H1 (cell line): ENCODE measurements around the gene SERTAD2. TPM values are rescaled to one million over a fixed set of nuclear protein-coding genes. Genes with fewer than 3 reads are reported as not detected.

Experiments
- CTCF ChIA-PET: fragments of 300-600 bp; sonication (Branson Sonifier 250); formaldehyde crosslinking; loops from one replicate; lab custom pipeline; 2021; ENCODE audit not compliant: partially characterized antibody; lab: Charles Lee
- POLR2A ChIA-PET: fragments of 300-600 bp; sonication (Branson Sonifier 250); formaldehyde crosslinking; loops from one replicate; lab custom pipeline; 2021; ENCODE audit warnings: inconsistent platforms; ENCODE audit not compliant: partially characterized antibody; lab: Charles Lee
- DNase-seq, 2 experiments: peaks; one replicate each; pipeline versions ENCODE4 v3.0.0 to v3.0.0-alpha.2; 2010 to 2022; ENCODE audit warnings: low spot score in 2 of 2, low read depth in 1 of 2, mixed read lengths in 1 of 2
- FAIRE-seq: peaks from 2 replicates; lab custom pipeline; 2011; peaks lifted over from hg19 to GRCh38; lab: Jason Lieb, UNC
- H2AFZ ChIP-seq: 2 replicates; pipeline ENCODE4 v1.8.1; 2012; ENCODE audit warnings: low read length, inconsistent platforms
- H2AK5ac ChIP-seq: 2 replicates; pipeline ENCODE4 v1.6.1; 2013; ENCODE audit warnings: low read depth, low read length
- H2BK120ac ChIP-seq: replicated peaks from 2 replicates; pipeline ENCODE3; 2013; ENCODE audit warnings: low read depth, low read length, inconsistent platforms
- H2BK12ac ChIP-seq: 2 replicates; pipeline ENCODE4 v1.6.1; 2013; ENCODE audit warnings: low read depth, low read length
- H2BK15ac ChIP-seq: 2 replicates; pipeline ENCODE4 v1.6.1; 2013; ENCODE audit warnings: low read length
- H2BK20ac ChIP-seq: 2 replicates; pipeline ENCODE4 v1.6.1; 2013; ENCODE audit warnings: low read length
- H2BK5ac ChIP-seq: 2 replicates; pipeline ENCODE4 v1.6.1; 2013; ENCODE audit warnings: low read depth, low read length
- H3K14ac ChIP-seq: 2 replicates; pipeline ENCODE4 v1.6.1; 2013; ENCODE audit warnings: inconsistent platforms; ENCODE audit not compliant: insufficient read length
- H3K18ac ChIP-seq: 2 replicates; pipeline ENCODE4 v1.6.1; 2013; ENCODE audit warnings: low read length; ENCODE audit errors: extremely low read depth
- H3K23ac ChIP-seq: 2 replicates; pipeline ENCODE4 v1.6.1; 2013; ENCODE audit warnings: inconsistent platforms; ENCODE audit not compliant: insufficient read length
- H3K23me2 ChIP-seq: 2 replicates; pipeline ENCODE4 v1.6.1; 2013; ENCODE audit warnings: low read depth, low read length
- H3K27ac ChIP-seq: 2 replicates; pipeline ENCODE4 v1.6.1; 2011; ENCODE audit warnings: low read depth, low read length, inconsistent platforms
- H3K27me3 ChIP-seq, 4 experiments: replicated peaks in 1 of 4; 1 replicate in 1 of 4; 2 replicates in 3 of 4; pipeline versions ENCODE4 v1.6.1 to v1.8.1; 2011 to 2013; ENCODE audit warnings: low read length in 3 of 4, mild to moderate bottlenecking in 3 of 4, inconsistent platforms in 2 of 4, mixed read lengths in 2 of 4, moderate library complexity in 1 of 4; ENCODE audit not compliant: control insufficient read depth in 3 of 4, insufficient read depth in 3 of 4; ENCODE audit errors: extremely low read depth in 1 of 4
- H3K36me3 ChIP-seq, 4 experiments: 2 replicates each; pipeline versions ENCODE4 v1.6.1 to v1.8.1; 2011 to 2013; ENCODE audit warnings: mild to moderate bottlenecking in 4 of 4, low read length in 3 of 4, moderate library complexity in 2 of 4, control low read depth in 1 of 4, inconsistent platforms in 1 of 4; ENCODE audit not compliant: insufficient read depth in 4 of 4, control insufficient read depth in 2 of 4
- H3K4ac ChIP-seq: replicated peaks from 2 replicates; pipeline ENCODE3; 2013; ENCODE audit warnings: low read length, low read depth, mixed read lengths, inconsistent platforms; ENCODE audit not compliant: insufficient read length
- H3K4me1 ChIP-seq, 4 experiments: replicated peaks in 1 of 4; 1 replicate in 1 of 4; 2 replicates in 3 of 4; pipeline versions ENCODE4 v1.6.1 to v1.8.1; 2011 to 2013; ENCODE audit warnings: low read length in 3 of 4, inconsistent platforms in 2 of 4, mixed read lengths in 1 of 4; ENCODE audit not compliant: insufficient read depth in 4 of 4, control insufficient read depth in 3 of 4
- H3K4me2 ChIP-seq, 2 experiments: 2 replicates each; pipeline versions ENCODE4 v1.6.1 to v1.8.1; 2011 to 2013; ENCODE audit warnings: low read depth in 2 of 2, low read length in 2 of 2, control low read depth in 1 of 2, inconsistent platforms in 1 of 2, mild to moderate bottlenecking in 1 of 2; ENCODE audit not compliant: insufficient read depth in 1 of 2
- H3K4me3 ChIP-seq, 4 experiments: fragments of 200-600, 300-600 bp in 1 of 4; sonication (generic), shearing (Covaris generic), sonication (Bioruptor Twin) in 1 of 4; 2 replicates each; pipeline versions ENCODE4 v1.5.1 to v1.8.1; 2011 to 2016; ENCODE audit warnings: low read length in 4 of 4, low read depth in 3 of 4, control low read depth in 2 of 4, inconsistent platforms in 2 of 4, mild to moderate bottlenecking in 2 of 4, mixed read lengths in 1 of 4, moderate library complexity in 1 of 4; ENCODE audit not compliant: insufficient read depth in 2 of 4; ENCODE audit errors: extremely low read depth in 1 of 4
- H3K56ac ChIP-seq: replicated peaks from 2 replicates; pipeline ENCODE3; 2013; ENCODE audit warnings: low read depth, mild to moderate bottlenecking, mixed read lengths, low read length, inconsistent platforms; ENCODE audit not compliant: insufficient read length
- H3K79me1 ChIP-seq: 2 replicates; pipeline ENCODE4 v1.6.1; 2013; ENCODE audit warnings: low read depth, low read length, control low read depth
- H3K79me2 ChIP-seq, 2 experiments: 2 replicates each; pipeline versions ENCODE4 v1.6.1 to v1.8.1; 2012 to 2013; ENCODE audit warnings: low read length in 2 of 2, mild to moderate bottlenecking in 2 of 2, inconsistent platforms in 1 of 2; ENCODE audit not compliant: insufficient read depth in 2 of 2, control insufficient read depth in 1 of 2
- H3K9ac ChIP-seq, 4 experiments: replicated peaks in 1 of 4; 1 replicate in 1 of 4; 2 replicates in 3 of 4; pipeline versions ENCODE4 v1.6.1 to v1.8.1; 2011 to 2013; ENCODE audit warnings: low read depth in 3 of 4, low read length in 3 of 4, control low read depth in 2 of 4, mild to moderate bottlenecking in 2 of 4, moderate library complexity in 2 of 4, inconsistent platforms in 1 of 4; ENCODE audit errors: extremely low read depth in 1 of 4
- H3K9me3 ChIP-seq, 2 experiments: 2 replicates each; pipeline versions ENCODE4 v1.6.1 to v1.8.1; 2012 to 2013; ENCODE audit warnings: mild to moderate bottlenecking in 2 of 2, moderate library complexity in 2 of 2, control low read depth in 1 of 2, inconsistent platforms in 1 of 2, low read depth in 1 of 2, low read length in 1 of 2, mixed read lengths in 1 of 2; ENCODE audit not compliant: insufficient read depth in 2 of 2
- H4K20me1 ChIP-seq, 2 experiments: replicated peaks in 1 of 2; 2 replicates each; pipeline versions ENCODE3 to v1.8.1; 2011 to 2013; ENCODE audit warnings: inconsistent platforms in 2 of 2, low read length in 2 of 2, mild to moderate bottlenecking in 1 of 2; ENCODE audit not compliant: insufficient read depth in 2 of 2, control insufficient read depth in 1 of 2
- H4K5ac ChIP-seq: 2 replicates; pipeline ENCODE4 v1.6.1; 2013; ENCODE audit warnings: low read length, low read depth, mixed read lengths, inconsistent platforms; ENCODE audit not compliant: insufficient read length
- H4K8ac ChIP-seq: 2 replicates; pipeline ENCODE4 v1.8.0; 2013; ENCODE audit warnings: mild to moderate bottlenecking, moderate library complexity, low read length, inconsistent platforms; ENCODE audit not compliant: insufficient read depth; ENCODE audit errors: extremely low read depth
- H4K91ac ChIP-seq: replicated peaks from 2 replicates; pipeline ENCODE3; 2013; ENCODE audit warnings: low read length, mixed read lengths, inconsistent platforms; ENCODE audit not compliant: insufficient read length
- ASH2L ChIP-seq: fragments of 200-600, 300-600 bp; sonication (generic); IDR thresholded peaks from one replicate; pipeline ENCODE4 v1.7.1; 2017; ENCODE audit warnings: low read length
- CHD1 ChIP-seq: IDR thresholded peaks from 2 replicates; pipeline ENCODE4 v1.6.1; 2012; ENCODE audit warnings: low read depth, low read length, improper control_type of control experiment
- EGR1 ChIP-seq: IDR thresholded peaks from 2 replicates; pipeline ENCODE4 v1.6.1; 2011; ENCODE audit warnings: low read depth, low read length, borderline replicate concordance
- EP300 ChIP-seq, 2 experiments: IDR thresholded peaks; 1 replicate in 1 of 2; 2 replicates in 1 of 2; pipeline ENCODE4 v1.6.1; 2011 to 2012; ENCODE audit warnings: low read depth in 2 of 2, low read length in 2 of 2, mild to moderate bottlenecking in 2 of 2, borderline replicate concordance in 1 of 2, inconsistent platforms in 1 of 2, moderate library complexity in 1 of 2
- HDAC2 ChIP-seq, 2 experiments: fragments of 300-600 bp in 1 of 2; sonication (generic) in 1 of 2; IDR thresholded peaks; 2 replicates each; pipeline ENCODE4 v1.6.1; 2011 to 2012; ENCODE audit warnings: low read depth in 2 of 2, low read length in 2 of 2, mild to moderate bottlenecking in 2 of 2, moderate library complexity in 2 of 2, borderline replicate concordance in 1 of 2, inconsistent platforms in 1 of 2
- HDAC6 ChIP-seq: IDR thresholded peaks from one replicate; pipeline ENCODE4 v1.7.1; 2012; ENCODE audit warnings: low read depth, mild to moderate bottlenecking, inconsistent platforms, low read length, moderate library complexity
- JUN ChIP-seq: IDR thresholded peaks from 2 replicates; pipeline ENCODE4 v1.6.1; 2011; ENCODE audit warnings: low read depth, mild to moderate bottlenecking, improper control_type of control experiment, low read length
- PHF8 ChIP-seq: fragments of 200-600 bp; sonication (generic); conservative IDR thresholded peaks from 2 replicates; pipeline ENCODE4 v1.7.1; 2012; ENCODE audit warnings: low read depth, mild to moderate bottlenecking, inconsistent platforms, low read length, moderate library complexity
- POU5F1 ChIP-seq: IDR thresholded peaks from 2 replicates; pipeline ENCODE4 v1.6.1; 2011; ENCODE audit warnings: low read depth, mild to moderate bottlenecking, low read length, moderate library complexity
- SP1 ChIP-seq: IDR thresholded peaks from 2 replicates; pipeline ENCODE4 v1.6.1; 2011; ENCODE audit warnings: low read depth, low read length
- SP4 ChIP-seq: IDR thresholded peaks from 2 replicates; pipeline ENCODE4 v1.6.1; 2012; ENCODE audit warnings: low read length, inconsistent platforms
- TEAD4 ChIP-seq: IDR thresholded peaks from 2 replicates; pipeline ENCODE4 v1.6.1; 2012; ENCODE audit warnings: low read depth, low read length, inconsistent platforms, mixed read lengths
- ZNF274 ChIP-seq: IDR thresholded peaks from 2 replicates; pipeline ENCODE4 v1.7.0; 2012; ENCODE audit warnings: low read length, borderline replicate concordance; ENCODE audit errors: extremely low read depth
- WGBS, 2 experiments: shearing (Covaris generic) in 1 of 2; methylation state at CpG; one replicate each; pipeline versions ENCODE4 v1.1.6 to v1.1.7; 2013 to 2015; ENCODE audit warnings: low lambda C conversion rate in 2 of 2, mixed read lengths in 2 of 2, inconsistent platforms in 1 of 2, low coverage in 1 of 2, missing lambda C conversion rate in 1 of 2; ENCODE audit not compliant: insufficient replicate concordance in 2 of 2, insufficient coverage in 1 of 2, insufficient read length in 1 of 2; ENCODE audit errors: extremely low coverage in 1 of 2, missing lambda C conversion rate in 1 of 2; 5-methylcytosine and 5-hydroxymethylcytosine counted together
- polyA plus RNA-seq, 7 experiments: library from polyadenylated mRNA; depleted of rRNA in 3 of 7; stranded (reverse) in 5 of 7; unstranded in 2 of 7; fragments of >200 nt in 5 of 7; fragments of 200-250 nt in 2 of 7; gene quantifications; 1 replicate in 5 of 7; 2 replicates in 1 of 7; 4 replicates in 1 of 7; pipeline versions ENCODE4 v1.2.1 to v1.2.3, GENCODE V29; 2011 to 2013; ENCODE audit warnings: missing spikeins in 2 of 7, mixed read lengths in 2 of 7
- total RNA-seq: library from RNA; stranded (reverse); fragmentation: NEBNext Ultra II Directional; extraction: Animal tissue kit (Norgen Biotek cat#: 25700); gene quantifications from 2 replicates; pipeline ENCODE4 v1.2.1, GENCODE V29; 2021

The SERTAD2 gene
- total and polyA plus RNA-seq, 2 of the 8 experiments (the other 6 are each of a cell fraction or from before 2014, with no cell fraction given), result 2.9 to 4.5 TPM

GRCh38 chr2:64620661-64621060 lies 33.1 kb downstream of the SERTAD2 start:
- H3K36me3 ChIP-seq, result no peaks in the 10 kb centered on the region
- no peak overlapping the region for H4K91ac ChIP-seq
- no peak overlapping the region for H3K14ac ChIP-seq
- H4K8ac ChIP-seq, result no peak overlapping the region
- no peak overlapping the region for H2BK12ac ChIP-seq
- no peak overlapping the region for H2BK5ac ChIP-seq
- CTCF ChIA-PET, result interaction anchor here (1.7 to 23.0 kb wide), 3 partner anchors 13 to 293 kb away, joined by 3 to 389 read pairs (median 135); no protein-coding TSS in a partner anchor
- no peak overlapping the region for H2BK20ac ChIP-seq
- TF ChIP-seq JUN, result no peak
- no peak for TF ChIP-seq SP1
- TF ChIP-seq CHD1, result no peak
- TF ChIP-seq HDAC6, result no peak
- no peak for TF ChIP-seq HDAC2 (IDR thresholded peaks at IDR 0.05; ENCODE audit: borderline replicate concordance in 1 of 2, low read depth in 2 of 2, low read length in 2 of 2)
- no peak for TF ChIP-seq SP4
- no peak for TF ChIP-seq ZNF274
- no peak for TF ChIP-seq TEAD4
- TF ChIP-seq EP300 (IDR thresholded peaks at IDR 0.05; ENCODE audit: borderline replicate concordance in 1 of 2, low read depth in 2 of 2, low read length in 2 of 2), result no peak
- TF ChIP-seq POU5F1, result no peak
- TF ChIP-seq EGR1, result no peak
- TF ChIP-seq ASH2L, result no peak
- TF ChIP-seq PHF8, result no peak
- TF ChIP-seq, all 59 proteins: peak for 0
- no peak overlapping the region for H2AK5ac ChIP-seq
- H4K20me1 ChIP-seq, result peaks cover 0 to 2% of the 10 kb centered on the region in 2 experiments
- no peaks in the 10 kb centered on the region for H3K79me1 ChIP-seq
- H3K27me3 ChIP-seq, result no peaks in the 10 kb centered on the region
- H3K4me2 ChIP-seq, result peak overlapping the region; percentile 32 to 33; a peak in 3 of 4 replicates
- no peaks in the 10 kb centered on the region for H3K79me2 ChIP-seq
- no peak for FAIRE-seq
- no peak overlapping the region for H3K4ac ChIP-seq
- H4K5ac ChIP-seq, result no peak overlapping the region
- H2BK15ac ChIP-seq, result no peak overlapping the region
- POLR2A ChIA-PET, result no interaction called here
- no peak overlapping the region for H3K9ac ChIP-seq
- no peak overlapping the region for H3K18ac ChIP-seq
- WGBS, 2 experiments, result 59% methylated on average over 4 of the region's 4 CpGs; no CpG with 5 or more reads in 1 of the 2 experiments
- H3K23ac ChIP-seq, result no peak overlapping the region
- H3K23me2 ChIP-seq, result no peaks in the 10 kb centered on the region; the same call in 1 of the 2 replicates
- no peak overlapping the region for H3K56ac ChIP-seq
- H3K4me1 ChIP-seq, result peaks cover 0 to 23% (median 8%) of the 10 kb centered on the region in 4 experiments; a peak in 5 of 7 replicates
- no peak overlapping the region for H2BK120ac ChIP-seq
- no peak overlapping the region for H3K27ac ChIP-seq
- no peak for DNase-seq
- H3K9me3 ChIP-seq, result no peaks in the 10 kb centered on the region
- no peak overlapping the region for H3K4me3 ChIP-seq
- no peak overlapping the region for H2AFZ ChIP-seq
